Astrocyte of the cerebellum (primary cell): Measurements from ENCODE around the gene TDRD15.

Source experiments
- DNase-seq: peaks from one replicate; pipeline ENCODE4 v3.0.0-alpha.2; 2011; ENCODE audit warnings: low read depth
- H3K4me3 ChIP-seq: 2 replicates; pipeline ENCODE4 v1.5.1; 2011; ENCODE audit warnings: mild to moderate bottlenecking, low read depth, low read length, moderate library complexity
- in situ Hi-C: cut with HindIII; loops from 2 replicates; pipeline ENCODE4 v1.10.0; 2017; ENCODE audit warnings: low sequenced_read_pairs
- TF ChIP-seq, protein P1 (sequence below): IDR thresholded peaks from 2 replicates; pipeline ENCODE4 v1.5.1; 2012; ENCODE audit warnings: low read length, low read depth, moderate library complexity, mild to moderate bottlenecking; ENCODE audit errors: missing control alignments

The TDRD15 gene

DNA sequence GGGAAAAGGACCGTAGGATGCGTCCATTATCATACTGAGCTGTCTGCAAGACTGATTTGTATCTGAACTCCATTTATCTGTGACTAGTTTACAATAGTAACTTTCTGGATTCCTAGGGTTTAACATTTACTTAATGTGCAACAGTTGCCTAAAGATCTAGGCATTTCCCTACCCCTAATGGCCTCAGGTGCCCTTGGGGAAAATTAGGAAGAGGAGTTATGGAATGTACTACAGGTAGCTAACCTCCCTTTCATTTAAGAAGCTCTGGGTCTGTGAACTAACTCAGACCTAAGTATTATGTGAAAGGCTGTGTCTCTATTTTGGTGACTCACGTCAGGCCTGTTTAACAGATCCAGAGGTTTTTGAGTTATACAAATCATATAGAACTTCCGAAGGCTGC is 59.5 kb downstream of the TDRD15 start:
- in situ Hi-C loops = no loop called here
- H3K4me3 ChIP-seq = no peak overlapping the region
- DNase-seq = no peak
- TF ChIP-seq, protein P1, sequence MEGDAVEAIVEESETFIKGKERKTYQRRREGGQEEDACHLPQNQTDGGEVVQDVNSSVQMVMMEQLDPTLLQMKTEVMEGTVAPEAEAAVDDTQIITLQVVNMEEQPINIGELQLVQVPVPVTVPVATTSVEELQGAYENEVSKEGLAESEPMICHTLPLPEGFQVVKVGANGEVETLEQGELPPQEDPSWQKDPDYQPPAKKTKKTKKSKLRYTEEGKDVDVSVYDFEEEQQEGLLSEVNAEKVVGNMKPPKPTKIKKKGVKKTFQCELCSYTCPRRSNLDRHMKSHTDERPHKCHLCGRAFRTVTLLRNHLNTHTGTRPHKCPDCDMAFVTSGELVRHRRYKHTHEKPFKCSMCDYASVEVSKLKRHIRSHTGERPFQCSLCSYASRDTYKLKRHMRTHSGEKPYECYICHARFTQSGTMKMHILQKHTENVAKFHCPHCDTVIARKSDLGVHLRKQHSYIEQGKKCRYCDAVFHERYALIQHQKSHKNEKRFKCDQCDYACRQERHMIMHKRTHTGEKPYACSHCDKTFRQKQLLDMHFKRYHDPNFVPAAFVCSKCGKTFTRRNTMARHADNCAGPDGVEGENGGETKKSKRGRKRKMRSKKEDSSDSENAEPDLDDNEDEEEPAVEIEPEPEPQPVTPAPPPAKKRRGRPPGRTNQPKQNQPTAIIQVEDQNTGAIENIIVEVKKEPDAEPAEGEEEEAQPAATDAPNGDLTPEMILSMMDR = no peak

GRCh38 chr2:21183726-21184125 is 60.0 kb downstream of the TDRD15 start:
- H3K4me3 ChIP-seq = no peak overlapping the region
- TF ChIP-seq, protein P1 = no peak
- no peak for DNase-seq
- in situ Hi-C loops = no loop called here

DNA sequence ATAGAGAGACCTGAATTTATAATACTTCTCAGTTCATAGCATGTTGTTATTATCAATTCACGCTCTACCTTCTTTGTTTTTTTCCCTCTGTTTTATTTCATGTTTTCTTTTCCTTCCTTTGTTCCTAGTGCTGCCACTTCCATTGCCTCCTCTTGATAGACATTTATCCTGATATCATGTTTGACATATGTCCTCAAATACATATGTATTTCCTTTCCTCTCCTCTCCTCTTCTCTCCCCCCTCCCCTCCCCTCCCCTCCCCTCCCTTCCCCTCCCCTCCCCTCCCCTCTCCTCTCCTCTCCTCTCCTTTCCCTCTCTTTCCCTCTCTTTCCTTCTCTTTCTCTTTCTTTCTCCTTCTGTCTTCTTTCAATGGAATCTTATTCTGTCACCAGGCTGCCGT is 67.8 kb downstream of the TDRD15 start:
- DNase-seq = no peak
- in situ Hi-C loops = no loop called here
- H3K4me3 ChIP-seq = no peak overlapping the region
- TF ChIP-seq, protein P1 = no peak
